PC-9 (cell line): ENCODE data around the gene CEP85L. TPM values are rescaled to one million over a fixed set of nuclear protein-coding genes. Genes with fewer than 3 reads are reported as not detected.

Experiments
- BruUV-seq: library from RNA; stranded (reverse); fragments of 400-500 nt; replicated peaks from 2 replicates; lab custom pipeline; 2021; lab: Mats Ljungman, UMichigan
- CTCF ChIA-PET: fragments of 300-600 bp; sonication (Branson Sonifier 250); formaldehyde crosslinking; loops from one replicate; lab custom pipeline; 2022; ENCODE audit warnings: antibody characterized with exemption; lab: Charles Lee
- POLR2A ChIA-PET: fragments of 300-600 bp; sonication (Branson Sonifier 250); formaldehyde crosslinking; loops from one replicate; lab custom pipeline; 2022; ENCODE audit warnings: antibody characterized with exemption; ENCODE audit not compliant: unreplicated experiment; lab: Charles Lee
- DNase-seq, 2 experiments: peaks; one replicate each; pipeline versions ENCODE4 v3.0.0 to v3.0.0-alpha.2; 2015 to 2022; ENCODE audit warnings: mixed read lengths in 1 of 2
- H2AFZ ChIP-seq: fragments of 200-600 bp; sonication (generic); 2 replicates; pipeline ENCODE4 v1.8.1; 2017; ENCODE audit warnings: antibody characterized with exemption
- H3F3A ChIP-seq: fragments of 200-600 bp; sonication (generic); 2 replicates; pipeline ENCODE4 v1.8.1; 2017; ENCODE audit warnings: antibody characterized with exemption, mild to moderate bottlenecking, low read depth; ENCODE audit not compliant: insufficient read depth
- H3K27ac ChIP-seq: fragments of 200-600 bp; sonication (generic); 2 replicates; pipeline ENCODE4 v1.6.1; 2016; ENCODE audit warnings: mixed run types
- H3K27me3 ChIP-seq: fragments of 200-600 bp; sonication (generic); 2 replicates; pipeline ENCODE4 v1.6.1; 2016; ENCODE audit warnings: low read depth, mixed run types; ENCODE audit not compliant: insufficient read depth
- H3K36me3 ChIP-seq: fragments of 200-600 bp; sonication (generic); 2 replicates; pipeline ENCODE4 v1.6.1; 2016; ENCODE audit warnings: low read depth, mixed run types
- H3K4me1 ChIP-seq: fragments of 200-600 bp; sonication (generic); replicated peaks from 2 replicates; pipeline ENCODE4 v1.6.1; 2016; ENCODE audit warnings: mixed run types; ENCODE audit not compliant: insufficient read depth
- H3K4me2 ChIP-seq: fragments of 200-600 bp; sonication (generic); 2 replicates; pipeline ENCODE4 v1.6.1; 2017; ENCODE audit warnings: mixed run types
- H3K4me3 ChIP-seq: fragments of 200-600 bp; sonication (generic); 2 replicates; pipeline ENCODE4 v1.6.1; 2016; ENCODE audit warnings: mixed run types
- H3K79me2 ChIP-seq: fragments of 200-600 bp; sonication (generic); 2 replicates; pipeline ENCODE4 v1.6.1; 2017; ENCODE audit warnings: low read depth, mixed run types
- H3K9me2 ChIP-seq: fragments of 200-600 bp; sonication (generic); 2 replicates; pipeline ENCODE4 v1.8.1; 2017; ENCODE audit warnings: mild to moderate bottlenecking; ENCODE audit not compliant: insufficient read depth
- H3K9me3 ChIP-seq: fragments of 200-600 bp; sonication (generic); 2 replicates; pipeline ENCODE4 v1.8.1; 2016; ENCODE audit warnings: low read depth; ENCODE audit not compliant: insufficient read depth
- H4K20me1 ChIP-seq: fragments of 200-600 bp; sonication (generic); 2 replicates; pipeline ENCODE4 v1.8.1; 2017; ENCODE audit not compliant: insufficient read depth
- EZH2 ChIP-seq: fragments of 200-600 bp; sonication (generic); IDR thresholded peaks from 2 replicates; pipeline ENCODE4 v1.8.0; 2017; ENCODE audit warnings: antibody characterized with exemption, low read depth
- intact Hi-C: fragments of 100-400 bp; cut with micrococcal nuclease; formaldehyde crosslinking; loops from one replicate; pipeline ENCODE4 v1.10.0; 2022; ENCODE audit not compliant: unreplicated experiment
- total RNA-seq: library from RNA; stranded (reverse); gene quantifications from 2 replicates; pipeline ENCODE4 v1.2.3, GENCODE V29; 2021
- TF ChIP-seq, protein P1 (sequence below): fragments of 200-600 bp; sonication (generic); conservative IDR thresholded peaks from 2 replicates; pipeline ENCODE4 v1.6.1; 2017; ENCODE audit warnings: mixed run types, antibody characterized with exemption, mild to moderate bottlenecking, moderate library complexity

Gene CEP85L
- total RNA-seq, 1 experiment from 2014 or later = 3.0 TPM

DNA sequence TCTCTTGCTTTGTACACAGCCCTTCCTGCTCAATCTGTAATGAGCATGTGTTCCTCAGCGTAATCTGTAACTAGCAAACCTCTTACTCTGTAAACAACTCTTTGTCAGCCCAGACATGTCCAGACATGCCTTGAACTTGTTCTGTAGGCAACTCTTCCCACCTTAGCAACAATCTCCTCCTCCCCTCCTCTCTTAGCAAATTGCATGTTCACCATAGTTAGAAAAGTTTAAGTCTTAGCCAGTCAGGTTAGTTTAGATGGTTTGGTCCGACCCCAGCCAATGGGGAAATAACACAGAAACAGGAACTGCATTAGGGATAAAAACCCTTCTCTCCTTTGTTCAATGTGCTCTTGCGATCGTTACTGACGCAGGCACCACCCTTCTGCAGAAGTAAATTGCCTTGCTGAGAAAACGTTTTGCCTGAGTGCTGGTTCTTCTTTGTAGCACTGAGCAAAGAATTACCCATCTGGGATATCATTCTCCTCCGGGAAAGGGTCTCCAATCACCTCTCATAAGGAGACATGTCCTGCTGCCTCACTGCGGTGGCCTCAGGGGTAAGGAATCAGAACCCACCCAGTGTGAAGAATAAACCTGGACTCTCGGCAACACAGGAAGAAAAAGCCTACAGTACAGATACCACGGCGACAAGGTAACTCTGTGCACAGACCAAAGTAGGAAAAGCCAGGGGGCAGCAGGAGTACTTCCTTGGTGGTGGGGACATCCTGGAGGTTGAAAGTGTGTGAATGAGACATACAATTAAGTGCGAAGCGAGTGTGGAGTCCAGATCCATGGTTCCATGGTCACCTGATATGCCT lies 77.1 kb downstream of the CEP85L start:
- no peak overlapping the region for H3K4me2 ChIP-seq
- DNase-seq = no peak
- H3K27ac ChIP-seq = no peak overlapping the region
- H4K20me1 ChIP-seq = no peaks in the 10 kb centered on the region
- intact Hi-C loops = no loop called here
- H3K79me2 ChIP-seq = no peaks in the 10 kb centered on the region
- CTCF ChIA-PET = no interaction called here
- no TSS peak for BruUV-seq
- TF ChIP-seq EZH2 = no peak
- TF ChIP-seq, protein P1, sequence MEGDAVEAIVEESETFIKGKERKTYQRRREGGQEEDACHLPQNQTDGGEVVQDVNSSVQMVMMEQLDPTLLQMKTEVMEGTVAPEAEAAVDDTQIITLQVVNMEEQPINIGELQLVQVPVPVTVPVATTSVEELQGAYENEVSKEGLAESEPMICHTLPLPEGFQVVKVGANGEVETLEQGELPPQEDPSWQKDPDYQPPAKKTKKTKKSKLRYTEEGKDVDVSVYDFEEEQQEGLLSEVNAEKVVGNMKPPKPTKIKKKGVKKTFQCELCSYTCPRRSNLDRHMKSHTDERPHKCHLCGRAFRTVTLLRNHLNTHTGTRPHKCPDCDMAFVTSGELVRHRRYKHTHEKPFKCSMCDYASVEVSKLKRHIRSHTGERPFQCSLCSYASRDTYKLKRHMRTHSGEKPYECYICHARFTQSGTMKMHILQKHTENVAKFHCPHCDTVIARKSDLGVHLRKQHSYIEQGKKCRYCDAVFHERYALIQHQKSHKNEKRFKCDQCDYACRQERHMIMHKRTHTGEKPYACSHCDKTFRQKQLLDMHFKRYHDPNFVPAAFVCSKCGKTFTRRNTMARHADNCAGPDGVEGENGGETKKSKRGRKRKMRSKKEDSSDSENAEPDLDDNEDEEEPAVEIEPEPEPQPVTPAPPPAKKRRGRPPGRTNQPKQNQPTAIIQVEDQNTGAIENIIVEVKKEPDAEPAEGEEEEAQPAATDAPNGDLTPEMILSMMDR = no peak
- POLR2A ChIA-PET = no interaction called here
- H3K4me1 ChIP-seq = no peaks in the 10 kb centered on the region
- H2AFZ ChIP-seq = no peak overlapping the region
- H3K27me3 ChIP-seq = no peaks in the 10 kb centered on the region
- H3K9me2 ChIP-seq = no peaks in the 10 kb centered on the region
- H3K4me3 ChIP-seq = no peak overlapping the region
- peaks cover 12% of the 10 kb centered on the region; the same call in 1 of the 2 replicates for H3K36me3 ChIP-seq
- H3F3A ChIP-seq = no peaks in the 10 kb centered on the region
- peaks cover 32% of the 10 kb centered on the region for H3K9me3 ChIP-seq

DNA sequence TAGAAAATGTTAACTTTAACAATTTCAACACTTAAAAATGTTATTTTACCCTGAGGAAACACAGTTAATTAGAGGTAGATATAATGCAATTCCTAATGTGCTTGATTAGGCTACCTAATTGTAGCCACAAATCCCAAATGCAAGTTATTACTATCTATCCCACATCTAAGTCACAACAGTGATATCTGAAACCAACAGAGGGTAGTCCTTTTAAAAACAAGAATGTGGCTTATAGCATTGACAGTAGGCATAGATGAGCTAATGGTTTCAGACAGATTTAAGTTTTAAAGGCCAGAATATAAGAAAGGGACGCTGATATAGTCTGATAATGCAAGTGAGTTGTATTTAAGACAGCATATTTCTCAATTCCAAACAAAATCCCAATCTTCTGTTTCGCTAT lies 80.3 kb downstream of the CEP85L start:
- intact Hi-C loops = no loop called here
- no peak for DNase-seq
- Histone ChIP-seq H3K79me2 (no peaks in the 10 kb centered on the region), H3K9me2 (no peaks in the 10 kb centered on the region), H3K4me3 (no peak overlapping the region), H3K27me3 (no peaks in the 10 kb centered on the region), H3K9me3 (peaks cover 18% of the 10 kb centered on the region), H3K4me2 (no peak overlapping the region), H3K4me1 (no peaks in the 10 kb centered on the region), H3K36me3 (0 out of 2 replicates have a peak, but pooled peaks cover 7% of the 10 kb centered on the region), H4K20me1 (no peaks in the 10 kb centered on the region), H2AFZ (no peak overlapping the region), H3F3A (no peaks in the 10 kb centered on the region), H3K27ac (no peak overlapping the region)
- TF ChIP-seq EZH2 = no peak
- TF ChIP-seq, protein P1 = no peak
- no TSS peak for BruUV-seq
- ChIA-PET CTCF (no interaction called here), POLR2A (no interaction called here)

DNA sequence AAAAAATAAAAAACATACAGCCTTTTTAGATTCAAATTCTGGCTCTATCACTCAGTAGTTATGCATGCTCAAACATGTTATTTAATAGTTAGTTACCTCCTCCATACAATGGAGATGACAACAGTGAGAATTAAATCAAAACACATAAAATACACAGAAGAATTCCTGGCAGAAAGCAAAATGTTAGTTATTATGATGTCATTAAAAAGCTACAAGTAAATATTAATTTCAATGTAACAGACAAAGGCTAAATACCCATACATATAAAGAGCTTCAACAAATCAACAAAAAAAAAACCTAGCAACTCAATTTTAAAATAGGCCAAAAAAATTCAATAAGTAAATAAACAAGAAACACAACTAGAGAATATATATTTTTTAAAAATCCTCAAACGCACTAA lies 81.9 kb downstream of the CEP85L start:
- TF ChIP-seq, protein P1 = no peak
- TF ChIP-seq EZH2 = no peak
- ChIA-PET CTCF (no interaction called here), POLR2A (no interaction called here)

More for the DNA sequence above, 81.9 kb downstream of the CEP85L start:
- no peak overlapping the region for H3K27ac ChIP-seq
- no peaks in the 10 kb centered on the region for H3K4me1 ChIP-seq
- intact Hi-C loops = loop anchor here (5.0 to 10.0 kb wide), 3 partner anchors 325 to 543 kb away; partner anchors contain the start of gene ASF1A
- peaks cover 9% of the 10 kb centered on the region; the same call in 1 of the 2 replicates for H3K9me3 ChIP-seq
- H3K27me3 ChIP-seq = no peaks in the 10 kb centered on the region
- H3K4me2 ChIP-seq = no peak overlapping the region
- H2AFZ ChIP-seq = no peak overlapping the region
- peaks cover 8% of the 10 kb centered on the region; the same call in 1 of the 2 replicates for H3K36me3 ChIP-seq
- no TSS peak for BruUV-seq
- no peak for DNase-seq
- no peak overlapping the region for H3K4me3 ChIP-seq
- H3K79me2 ChIP-seq = no peaks in the 10 kb centered on the region
- no peaks in the 10 kb centered on the region for H4K20me1 ChIP-seq
- no peaks in the 10 kb centered on the region for H3K9me2 ChIP-seq
- no peaks in the 10 kb centered on the region for H3F3A ChIP-seq
